Endothelial cell of umbilical vein (primary cell): ENCODE data around the gene NPHP3. TPM values are rescaled to one million over a fixed set of nuclear protein-coding genes. Genes with fewer than 3 reads are reported as not detected.

Source experiments
- BruUV-seq: library from RNA; stranded (reverse); fragments of 400-500 nt; replicated peaks from 2 replicates; lab custom pipeline; 2021; lab: Mats Ljungman, UMichigan
- CTCF ChIA-PET: fragments of 300-600, 350-600 bp; sonication (Branson Sonifier 250); formaldehyde crosslinking; loops from one replicate; lab custom pipeline; 2021; ENCODE audit warnings: antibody characterized with exemption, inconsistent platforms; lab: Charles Lee
- POLR2A ChIA-PET: fragments of 300-600, 350-600 bp; sonication (Branson Sonifier 250); formaldehyde crosslinking; loops from one replicate; lab custom pipeline; 2021; ENCODE audit warnings: antibody characterized with exemption, inconsistent platforms; lab: Charles Lee
- DNase-seq: peaks from one replicate; pipeline ENCODE4 v3.0.0-alpha.2; 2011; ENCODE audit warnings: low read depth, low spot score
- FAIRE-seq: peaks from 2 replicates; lab custom pipeline; 2011; peaks lifted over from hg19 to GRCh38; lab: Jason Lieb, UNC
- H2AFZ ChIP-seq: 2 replicates; pipeline ENCODE4 v1.6.0; 2012; ENCODE audit warnings: low read depth, low read length, control low read depth, inconsistent platforms
- H3K27ac ChIP-seq: 2 replicates; pipeline ENCODE4 v1.5.1; 2011; ENCODE audit warnings: low read depth, mild to moderate bottlenecking, control low read depth, low read length, moderate library complexity; ENCODE audit not compliant: insufficient read depth
- H3K27me3 ChIP-seq, 2 experiments: 2 replicates each; pipeline versions ENCODE4 v1.6.0 to v1.6.1; 2011; ENCODE audit warnings: low read length in 2 of 2, mixed read lengths in 1 of 2; ENCODE audit not compliant: control insufficient read depth in 2 of 2, insufficient read depth in 2 of 2
- H3K36me3 ChIP-seq, 2 experiments: 2 replicates in 1 of 2; 3 replicates in 1 of 2; pipeline ENCODE4 v1.5.1; 2011; ENCODE audit warnings: low read length in 2 of 2, mild to moderate bottlenecking in 1 of 2, moderate library complexity in 1 of 2; ENCODE audit not compliant: control insufficient read depth in 2 of 2, insufficient read depth in 2 of 2; ENCODE audit errors: extremely low read depth in 1 of 2
- H3K4me1 ChIP-seq: 3 replicates; pipeline ENCODE4 v1.5.1; 2011; ENCODE audit warnings: mild to moderate bottlenecking, low read length; ENCODE audit not compliant: control insufficient read depth, insufficient read depth; ENCODE audit errors: extremely low read depth
- H3K4me2 ChIP-seq: 2 replicates; pipeline ENCODE4 v1.6.1; 2011; ENCODE audit warnings: low read length, control low read depth, mixed read lengths; ENCODE audit not compliant: insufficient read depth
- H3K4me3 ChIP-seq, 3 experiments: fragments of 200-600 bp in 1 of 3; sonication (generic), shearing (Covaris generic) in 1 of 3; replicated peaks in 1 of 3; 2 replicates each; pipeline ENCODE4 v1.5.1; 2011 to 2016; ENCODE audit warnings: control low read depth in 3 of 3, low read length in 3 of 3, mild to moderate bottlenecking in 2 of 3, inconsistent platforms in 1 of 3, low read depth in 1 of 3, moderate library complexity in 1 of 3; ENCODE audit not compliant: insufficient read depth in 1 of 3
- H3K79me2 ChIP-seq: 2 replicates; pipeline ENCODE4 v1.6.0; 2012; ENCODE audit warnings: low read length, inconsistent platforms; ENCODE audit not compliant: control insufficient read depth, insufficient read depth
- H3K9ac ChIP-seq: replicated peaks from 2 replicates; pipeline ENCODE3; 2011; ENCODE audit warnings: low read length, control low read depth; ENCODE audit not compliant: insufficient read depth; ENCODE audit errors: extremely low read depth
- H3K9me1 ChIP-seq: replicated peaks from 3 replicates; pipeline ENCODE4 v1.6.0; 2011; ENCODE audit warnings: mild to moderate bottlenecking, low read length; ENCODE audit not compliant: control insufficient read depth, insufficient read depth; ENCODE audit errors: extremely low read depth
- H3K9me3 ChIP-seq: replicated peaks from 2 replicates; pipeline ENCODE4 v1.5.1; 2012; ENCODE audit warnings: low read length, inconsistent platforms; ENCODE audit not compliant: control insufficient read depth, insufficient read depth
- H4K20me1 ChIP-seq: replicated peaks from 2 replicates; pipeline ENCODE3; 2011; ENCODE audit warnings: mild to moderate bottlenecking, low read length; ENCODE audit not compliant: control insufficient read depth, insufficient read depth; ENCODE audit errors: extremely low read depth
- EZH2 ChIP-seq: IDR thresholded peaks from 2 replicates; pipeline ENCODE4 v1.6.1; 2012; ENCODE audit warnings: borderline replicate concordance, low read depth, mild to moderate bottlenecking, moderate library complexity, low read length, inconsistent platforms; ENCODE audit not compliant: severe bottlenecking
- FOS ChIP-seq: IDR thresholded peaks from 2 replicates; pipeline ENCODE4 v1.6.1; 2011; ENCODE audit warnings: mild to moderate bottlenecking, low read length, moderate library complexity, borderline replicate concordance; ENCODE audit not compliant: insufficient read depth
- GATA2 ChIP-seq: IDR thresholded peaks from 2 replicates; pipeline ENCODE4 v1.7.0; 2011; ENCODE audit warnings: low read depth, mild to moderate bottlenecking, moderate library complexity, mixed read lengths, low read length; ENCODE audit not compliant: insufficient read length, insufficient read depth
- JUN ChIP-seq: IDR thresholded peaks from 2 replicates; pipeline ENCODE4 v1.6.1; 2011; ENCODE audit warnings: borderline replicate concordance, low read depth; ENCODE audit not compliant: insufficient read length, insufficient read depth
- MYC ChIP-seq: IDR thresholded peaks from one replicate; pipeline ENCODE4 v1.6.1; 2011; ENCODE audit warnings: mild to moderate bottlenecking, low read depth, low read length
- POLR2A ChIP-seq: IDR thresholded peaks from 2 replicates; pipeline ENCODE4 v1.6.1; 2012; ENCODE audit warnings: low read depth, mild to moderate bottlenecking, control low read depth, low read length
- POLR2AphosphoS5 ChIP-seq: IDR thresholded peaks from 2 replicates; pipeline ENCODE4 v1.6.1; 2012; ENCODE audit warnings: low read depth, mild to moderate bottlenecking, control low read depth, low read length, moderate library complexity; ENCODE audit not compliant: insufficient read depth
- dilution Hi-C: fragments of 300-500 bp; cut with MboI; formaldehyde crosslinking; loops from one replicate; pipeline ENCODE4 v1.15.0; 2019; ENCODE audit warnings: low sequenced_read_pairs; ENCODE audit not compliant: extremely low pct_ligation_motif_present
- intact Hi-C: fragments of 100-400 bp; cut with micrococcal nuclease; formaldehyde crosslinking; loops from one replicate; pipeline ENCODE4 v1.10.0; 2022
- polyA plus RNA-seq, 4 experiments: library from polyadenylated mRNA; depleted of rRNA in 3 of 4; stranded (reverse) in 3 of 4; unstranded in 1 of 4; fragments of >200 nt; gene quantifications; 2 replicates each; pipeline versions ENCODE4 v1.2.1 to v1.2.3, GENCODE V29; 2011 to 2012; ENCODE audit warnings: missing spikeins in 1 of 4
- total RNA-seq: library from RNA; stranded (reverse); gene quantifications from 2 replicates; pipeline ENCODE4 v1.2.3, GENCODE V29; 2021
- TF ChIP-seq, protein P1 (sequence below): IDR thresholded peaks from 2 replicates; pipeline ENCODE4 v1.6.1; 2011; ENCODE audit not compliant: insufficient read depth, insufficient read length
- TF ChIP-seq, protein P2 (sequence below), 2 donors: IDR thresholded peaks; 1 replicate in 1 of 2; 2 replicates in 1 of 2; pipeline ENCODE4 v1.5.1; 2011; ENCODE audit warnings: low read length in 2 of 2, mild to moderate bottlenecking in 2 of 2, moderate library complexity in 2 of 2, control low read depth in 1 of 2, inconsistent platforms in 1 of 2, low read depth in 1 of 2; ENCODE audit not compliant: insufficient read depth in 1 of 2; ENCODE audit errors: extremely low read depth in 1 of 2

NPHP3 gene
- total and polyA plus RNA-seq, 2 donors (not counting 3 experiments of a cell fraction or from before 2014, with no cell fraction given), result 20.8 to 30.3 TPM

DNA sequence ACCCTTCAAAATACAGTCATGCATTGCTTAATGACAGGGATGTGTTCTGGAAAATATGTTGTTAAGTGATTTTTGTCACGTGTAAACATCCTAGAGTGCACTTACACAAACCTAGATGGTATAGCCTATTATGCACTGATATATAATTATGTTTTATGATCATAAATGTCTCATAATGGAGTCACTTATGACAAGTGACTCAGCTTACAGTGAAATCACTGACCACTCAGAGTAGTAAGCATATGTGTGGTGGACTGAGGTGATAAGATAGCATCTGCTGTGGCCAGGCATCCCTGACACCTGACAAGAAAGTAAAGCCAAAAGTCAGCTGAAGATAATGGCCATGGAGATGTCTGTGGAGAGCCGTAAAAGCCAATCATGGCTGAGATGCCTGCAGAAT, 68.0 kb downstream of the NPHP3 start:
- Histone ChIP-seq H3K4me3 (no peak overlapping the region), H3K27me3 (no peaks in the 10 kb centered on the region), H3K4me2 (no peak overlapping the region), H4K20me1 (no peaks in the 10 kb centered on the region), H3K4me1 (peaks cover 15% of the 10 kb centered on the region), H3K27ac (no peak overlapping the region), H3K79me2 (no peaks in the 10 kb centered on the region), H3K36me3 (no peaks in the 10 kb centered on the region), H3K9me3 (no peaks in the 10 kb centered on the region), H3K9me1 (no peaks in the 10 kb centered on the region), H3K9ac (no peak overlapping the region), H2AFZ (no peak overlapping the region)
- ChIA-PET POLR2A (no interaction called here), CTCF (interaction anchor here (3.0 kb wide), 1 partner anchor 12 kb away, joined by 9 read pairs; no protein-coding TSS in a partner anchor)
- DNase-seq (no peak), FAIRE-seq (no peak)
- TF ChIP-seq, protein P1, sequence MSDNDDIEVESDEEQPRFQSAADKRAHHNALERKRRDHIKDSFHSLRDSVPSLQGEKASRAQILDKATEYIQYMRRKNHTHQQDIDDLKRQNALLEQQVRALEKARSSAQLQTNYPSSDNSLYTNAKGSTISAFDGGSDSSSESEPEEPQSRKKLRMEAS, result no peak
- TF ChIP-seq EZH2 (no peak), GATA2 (no peak), JUN (no peak), POLR2A (no peak), FOS (no peak), POLR2AphosphoS5 (no peak), MYC (no peak)
- TF ChIP-seq, protein P2, sequence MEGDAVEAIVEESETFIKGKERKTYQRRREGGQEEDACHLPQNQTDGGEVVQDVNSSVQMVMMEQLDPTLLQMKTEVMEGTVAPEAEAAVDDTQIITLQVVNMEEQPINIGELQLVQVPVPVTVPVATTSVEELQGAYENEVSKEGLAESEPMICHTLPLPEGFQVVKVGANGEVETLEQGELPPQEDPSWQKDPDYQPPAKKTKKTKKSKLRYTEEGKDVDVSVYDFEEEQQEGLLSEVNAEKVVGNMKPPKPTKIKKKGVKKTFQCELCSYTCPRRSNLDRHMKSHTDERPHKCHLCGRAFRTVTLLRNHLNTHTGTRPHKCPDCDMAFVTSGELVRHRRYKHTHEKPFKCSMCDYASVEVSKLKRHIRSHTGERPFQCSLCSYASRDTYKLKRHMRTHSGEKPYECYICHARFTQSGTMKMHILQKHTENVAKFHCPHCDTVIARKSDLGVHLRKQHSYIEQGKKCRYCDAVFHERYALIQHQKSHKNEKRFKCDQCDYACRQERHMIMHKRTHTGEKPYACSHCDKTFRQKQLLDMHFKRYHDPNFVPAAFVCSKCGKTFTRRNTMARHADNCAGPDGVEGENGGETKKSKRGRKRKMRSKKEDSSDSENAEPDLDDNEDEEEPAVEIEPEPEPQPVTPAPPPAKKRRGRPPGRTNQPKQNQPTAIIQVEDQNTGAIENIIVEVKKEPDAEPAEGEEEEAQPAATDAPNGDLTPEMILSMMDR (IDR thresholded peaks at IDR 0.05; ENCODE audit: extremely low read depth in 1 of 2, insufficient read depth in 1 of 2, low read depth in 1 of 2, low read length in 2 of 2), result no peak
- no TSS peak for BruUV-seq
- intact Hi-C loops (no loop called here), dilution Hi-C loops (no loop called here)
